Upper lobe of left lung (tissue), 6 donors: ENCODE measurements around the gene PTPRN2. TPM values are rescaled to one million over a fixed set of nuclear protein-coding genes. Genes with fewer than 3 reads are reported as not detected.
A peak's percentile ranks its signal among the peaks of the same experiment; 100 is the strongest.

Source experiments
- ATAC-seq, 2 donors: fragments of 200-7000 bp; cut with Tn5 transposase; one replicate each; pipeline ENCODE4 v1.9.1; 2022; ENCODE audit warnings: mild to moderate bottlenecking in 2 of 2, moderate library complexity in 2 of 2; ENCODE audit not compliant: low FRiP score in 2 of 2
- DNase-seq, 2 donors: peaks; one replicate each; pipeline ENCODE4 v3.0.0-alpha.2; 2019 to 2020
- H3K27ac ChIP-seq, 4 donors: fragments of 200-600 bp; sonication (generic); one replicate each; pipeline ENCODE4 v1.5.1; 2016 to 2019
- H3K27me3 ChIP-seq, 4 donors: fragments of 200-600 bp; sonication (generic); one replicate each; pipeline ENCODE4 v1.5.1; 2017 to 2019
- H3K36me3 ChIP-seq, 4 donors: fragments of 200-600 bp; sonication (generic); one replicate each; pipeline ENCODE4 v1.5.1; 2016 to 2019
- H3K4me1 ChIP-seq, 4 donors: fragments of 200-600 bp; sonication (generic); one replicate each; pipeline ENCODE4 v1.5.1; 2018 to 2019
- H3K4me3 ChIP-seq, 4 donors: fragments of 200-600 bp; sonication (generic); one replicate each; pipeline ENCODE4 v1.5.1; 2017 to 2019; ENCODE audit warnings: mild to moderate bottlenecking in 2 of 4, moderate library complexity in 1 of 4
- H3K9me3 ChIP-seq, 4 donors: fragments of 200-600 bp; sonication (generic); one replicate each; pipeline ENCODE4 v1.5.1; 2018 to 2019
- CTCF ChIP-seq, 6 experiments: fragments of 450-650 bp in 4 of 6; fragments of 200-600 bp in 2 of 6; sonication (generic) in 2 of 6; IDR thresholded peaks; one replicate each; pipeline ENCODE4 v1.5.1; 2016 to 2019; ENCODE audit warnings: antibody characterized with exemption in 6 of 6
- EP300 ChIP-seq, 4 donors: sonication (generic); formaldehyde crosslinking; IDR thresholded peaks; one replicate each; pipeline ENCODE4 v1.5.1; 2017; ENCODE audit warnings: antibody characterized with exemption in 4 of 4, control low read depth in 2 of 4
- POLR2A ChIP-seq, 4 donors: fragments of 450-650 bp; IDR thresholded peaks; one replicate each; pipeline ENCODE4 v1.5.1; 2016 to 2017; ENCODE audit warnings: antibody characterized with exemption in 4 of 4, mild to moderate bottlenecking in 2 of 4
- POLR2AphosphoS5 ChIP-seq, 2 donors: sonication (generic); formaldehyde crosslinking; IDR thresholded peaks; one replicate each; pipeline ENCODE4 v1.5.1; 2017; ENCODE audit warnings: antibody characterized with exemption in 2 of 2
- WGBS, 2 donors: methylation state at CpG; one replicate each; pipeline ENCODE4 v1.1.5; 2017 to 2018; 5-methylcytosine and 5-hydroxymethylcytosine counted together
- total RNA-seq, 6 donors: library from RNA; depleted of rRNA in 4 of 6; stranded (reverse); fragments of >200 nt in 4 of 6; gene quantifications; one replicate each; pipeline versions ENCODE4 v1.1.0 to v1.2.1, GENCODE V29; 2016 to 2021
- donor health status: DM: no; HTN: no; CAD: no; lungs with moderate emphysema.
- donor health status: DM: no; HTN: yes; CAD: no; lungs with severe emphysema.

PTPRN2 gene
- total RNA-seq, 6 donors from 2014 or later: 3.3 to 7.9 (median 5.2) TPM

DNA sequence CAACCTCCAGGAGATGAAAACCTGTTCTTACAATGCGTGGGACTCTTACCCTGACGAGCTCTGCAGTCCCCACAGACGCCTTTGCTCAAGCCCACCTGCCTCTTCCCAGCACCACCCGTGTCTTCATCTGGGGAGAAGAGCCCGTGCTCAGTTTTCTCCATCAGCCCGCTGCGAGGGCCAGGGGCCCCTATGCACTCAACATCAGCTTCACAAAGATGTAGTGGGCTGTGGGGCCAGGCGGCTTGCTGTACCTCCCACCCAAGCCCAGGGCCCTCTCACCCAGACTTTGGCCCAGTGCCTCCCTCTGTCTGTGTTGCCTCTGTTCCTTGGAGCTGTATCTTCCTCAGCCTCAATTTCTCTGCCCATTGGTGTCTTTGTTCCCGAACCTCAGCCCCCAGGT lies 814.3 kb downstream of the PTPRN2 start:
- ATAC-seq (no peak), DNase-seq (no peak)
- H3K9me3 ChIP-seq: peaks cover 0 to 9% (median 8%) of the 10 kb centered on the region in 4 donors
- H3K36me3 ChIP-seq: no peaks in the 10 kb centered on the region
- H3K27ac ChIP-seq: no peak overlapping the region
- H3K27me3 ChIP-seq: no peaks in the 10 kb centered on the region
- no peak overlapping the region for H3K4me3 ChIP-seq
- TF ChIP-seq POLR2A (IDR thresholded peaks at IDR 0.05): no peak
- no peak for TF ChIP-seq EP300 (IDR thresholded peaks at IDR 0.05)
- no peak for TF ChIP-seq POLR2AphosphoS5 (IDR thresholded peaks at IDR 0.05)
- TF ChIP-seq CTCF (IDR thresholded peaks at IDR 0.05): no peak
- WGBS, 2 donors: 83 to 88% methylated on average over 8 to 9 of the region's 9 CpGs
- H3K4me1 ChIP-seq: no peaks in the 10 kb centered on the region

DNA sequence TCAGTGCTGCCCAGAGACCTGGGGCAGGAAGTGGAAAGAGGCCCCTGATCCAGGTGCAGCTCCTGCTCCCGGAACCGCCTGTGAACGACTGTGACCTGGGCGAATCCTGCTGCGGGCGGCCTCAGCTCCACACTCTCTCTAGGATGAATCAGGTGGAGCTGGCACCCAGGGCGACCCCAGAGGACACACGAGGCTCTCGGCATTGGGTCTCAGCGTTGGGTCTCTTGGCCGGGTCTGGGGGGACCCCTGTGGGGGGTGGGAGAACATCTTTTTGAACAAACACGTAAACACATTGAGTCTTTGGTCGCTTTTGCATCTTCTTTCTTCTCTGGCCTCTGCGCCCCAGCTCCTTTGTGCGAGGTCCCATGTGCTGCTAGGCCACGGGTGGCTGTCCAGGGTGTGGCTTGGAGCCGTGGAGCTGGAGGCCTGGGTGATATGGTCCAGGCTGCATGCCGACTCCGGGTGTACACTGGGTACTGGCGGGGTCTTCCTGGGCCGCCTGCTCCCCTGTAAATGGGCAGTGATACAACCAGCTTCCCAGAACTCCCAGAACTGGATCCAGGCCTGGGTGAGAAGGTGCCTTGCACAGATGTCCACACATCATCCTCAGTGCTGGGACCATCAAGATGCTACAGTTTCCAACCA lies 815.0 kb downstream of the PTPRN2 start:
- Histone ChIP-seq H3K27ac (no peak overlapping the region), H3K27me3 (no peaks in the 10 kb centered on the region), H3K9me3 (peaks cover 0 to 9% (median 8%) of the 10 kb centered on the region in 4 donors), H3K4me1 (no peaks in the 10 kb centered on the region), H3K4me3 (no peak overlapping the region), H3K36me3 (no peaks in the 10 kb centered on the region)
- TF ChIP-seq EP300 (IDR thresholded peaks at IDR 0.05) (no peak), CTCF (IDR thresholded peaks at IDR 0.05) (no peak), POLR2AphosphoS5 (IDR thresholded peaks at IDR 0.05) (no peak), POLR2A (IDR thresholded peaks at IDR 0.05) (no peak)
- 90 to 92% methylated on average over 10 to 21 of the region's 21 CpGs for WGBS, 2 donors
- ATAC-seq (no peak), DNase-seq (peak in 1 of 2 donors; percentile 59)

DNA sequence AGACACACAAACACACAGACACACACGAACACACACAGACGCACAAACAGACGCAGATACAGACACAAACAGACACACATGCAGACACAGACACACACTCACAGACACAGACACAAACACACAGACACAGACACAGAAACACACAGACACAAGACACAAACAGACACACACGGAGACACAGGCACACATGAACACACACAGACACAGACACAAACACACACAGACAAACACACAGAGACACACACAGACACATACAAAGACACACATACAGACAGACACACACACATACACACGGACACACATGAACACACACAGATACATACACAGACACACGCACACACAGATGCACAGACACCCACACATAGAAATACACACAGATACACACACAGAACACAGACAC lies 815.9 kb downstream of the PTPRN2 start:
- Histone ChIP-seq H3K4me1 (no peaks in the 10 kb centered on the region), H3K4me3 (no peak overlapping the region), H3K27ac (no peak overlapping the region), H3K27me3 (no peaks in the 10 kb centered on the region), H3K36me3 (no peaks in the 10 kb centered on the region), H3K9me3 (peaks cover 0 to 9% (median 8%) of the 10 kb centered on the region in 4 donors)
- no peak for ATAC-seq
- 92 to 96% methylated on average over 6 of the region's 6 CpGs for WGBS, 2 donors
- DNase-seq: no peak
- TF ChIP-seq POLR2A (IDR thresholded peaks at IDR 0.05) (no peak), CTCF (IDR thresholded peaks at IDR 0.05) (no peak), POLR2AphosphoS5 (IDR thresholded peaks at IDR 0.05) (no peak), EP300 (IDR thresholded peaks at IDR 0.05) (no peak)

DNA sequence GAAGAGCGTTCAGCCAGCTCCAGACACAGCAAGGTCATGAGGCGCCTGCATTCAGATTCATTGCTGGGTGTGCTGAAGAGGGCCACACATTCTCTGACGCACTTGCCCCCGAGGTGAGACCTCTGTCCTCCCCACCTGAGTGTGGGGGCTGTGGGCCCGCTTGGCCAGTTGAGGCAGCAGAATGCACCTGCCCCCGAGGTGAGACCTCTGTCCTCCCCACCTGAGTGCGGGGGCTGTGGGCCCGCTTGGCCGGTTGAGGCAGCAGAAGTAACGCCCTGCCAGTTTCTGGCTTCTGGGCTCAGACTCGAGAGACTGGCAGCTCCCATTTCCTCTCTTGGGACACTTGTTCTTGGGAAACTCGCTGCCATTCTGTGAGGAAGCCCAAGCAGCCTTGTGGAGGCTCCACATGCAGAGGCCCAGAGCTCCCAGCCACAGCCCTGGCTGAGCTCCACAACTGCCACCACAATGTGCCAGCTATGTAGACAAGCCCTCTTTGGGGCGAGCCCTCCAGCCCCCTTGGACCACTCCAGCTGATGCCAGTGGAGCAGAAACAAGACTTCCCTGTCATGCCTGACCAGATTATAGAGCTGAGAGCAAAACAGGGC lies 816.8 kb downstream of the PTPRN2 start:
- 86 to 88% methylated on average over 8 to 13 of the region's 13 CpGs for WGBS, 2 donors
- Histone ChIP-seq H3K27me3 (no peaks in the 10 kb centered on the region), H3K4me1 (no peaks in the 10 kb centered on the region), H3K36me3 (no peaks in the 10 kb centered on the region), H3K27ac (no peak overlapping the region), H3K4me3 (no peak overlapping the region), H3K9me3 (peaks cover 0 to 9% (median 8%) of the 10 kb centered on the region in 4 donors)
- TF ChIP-seq POLR2A (IDR thresholded peaks at IDR 0.05) (no peak), CTCF (IDR thresholded peaks at IDR 0.05) (no peak), POLR2AphosphoS5 (IDR thresholded peaks at IDR 0.05) (no peak), EP300 (IDR thresholded peaks at IDR 0.05) (no peak)
- no peak for DNase-seq
- ATAC-seq: no peak
